Muscle of arm (tissue), 12 donors: ENCODE data around the gene QSOX2. TPM values are rescaled to one million over a fixed set of nuclear protein-coding genes. Genes with fewer than 3 reads are reported as not detected.
A peak's percentile ranks its signal among the peaks of the same experiment; 100 is the strongest.

Source experiments
- DNase-seq: peaks from one replicate; pipeline ENCODE4 v3.0.0-alpha.2; 2013
- polyA plus RNA-seq, 12 donors: library from polyadenylated mRNA; unstranded; fragments of 120-200 nt; gene quantifications; one replicate each; pipeline ENCODE4 v1.2.1, GENCODE V29; 2013; ENCODE audit not compliant: insufficient read length in 12 of 12

Gene QSOX2
- polyA plus RNA-seq, 12 donors: 6.1 to 13.7 (median 8.9) TPM; not detected in 1

- peak; percentile 18 for DNase-seq
Observed at GRCh38 chr9:136204838-136205706, 40.5 kb downstream of the QSOX2 start, which contains the start of gene LHX3. Gene LHX3 (minus strand): TSS chr9:136205128. CDS start chr9:136205012, 116 bp downstream.

GRCh38 chr9:136204145-136204805, 41.3 kb downstream of the QSOX2 start:
- DNase-seq: no peak

GRCh38 chr9:136203408-136204144, 42.0 kb downstream of the QSOX2 start:
- no peak for DNase-seq

GRCh38 chr9:136202454-136203407, 42.9 kb downstream of the QSOX2 start:
- DNase-seq: no peak

- DNase-seq: peak; percentile 30
Observed at GRCh38 chr9:136201609-136202453, 43.8 kb downstream of the QSOX2 start.

GRCh38 chr9:136201174-136201573, 44.4 kb downstream of the QSOX2 start:
- DNase-seq: no peak

GRCh38 chr9:136200424-136200823, 45.2 kb downstream of the QSOX2 start:
- DNase-seq: no peak

GRCh38 chr9:136199391-136200288, 46.0 kb downstream of the QSOX2 start:
- DNase-seq: no peak

- DNase-seq: no peak
Observed at GRCh38 chr9:136198605-136199083, 47.0 kb downstream of the QSOX2 start.

- DNase-seq: no peak
Observed at GRCh38 chr9:136197930-136198604, 47.5 kb downstream of the QSOX2 start.

- no peak for DNase-seq
Observed at GRCh38 chr9:136197084-136197875, 48.3 kb downstream of the QSOX2 start.

GRCh38 chr9:136196404-136197083, 49.1 kb downstream of the QSOX2 start:
- DNase-seq: no peak

- DNase-seq: no peak
Observed at GRCh38 chr9:136194540-136194939, 51.1 kb downstream of the QSOX2 start.

GRCh38 chr9:136193891-136194279, 51.7 kb downstream of the QSOX2 start:
- no peak for DNase-seq

- DNase-seq: no peak
Observed at GRCh38 chr9:136193127-136193890, 52.3 kb downstream of the QSOX2 start.
